Gastrocnemius medialis (tissue), 4 donors: Measurements from ENCODE around the gene GPR152.

ENCODE experiments used
- CTCF ChIP-seq, 5 experiments: fragments of 450-650 bp in 3 of 5; fragments of 200-600 bp in 2 of 5; sonication (generic) in 2 of 5; IDR thresholded peaks in 4 of 5; conservative IDR thresholded peaks in 1 of 5; 1 replicate in 4 of 5; 2 replicates in 1 of 5; pipeline ENCODE4 v1.5.1; 2016 to 2019; ENCODE audit warnings: antibody characterized with exemption in 5 of 5, mild to moderate bottlenecking in 3 of 5, moderate library complexity in 3 of 5
- POLR2A ChIP-seq, 2 donors: fragments of 450-650 bp; IDR thresholded peaks; one replicate each; pipeline ENCODE4 v1.6.1; 2017; ENCODE audit warnings: antibody characterized with exemption in 2 of 2, mild to moderate bottlenecking in 2 of 2, moderate library complexity in 2 of 2

- TF ChIP-seq CTCF (IDR thresholded peaks at IDR 0.05 in 4 of 5, conservative IDR thresholded peaks at IDR 0.05 in 1 of 5): no peak
- TF ChIP-seq POLR2A (IDR thresholded peaks at IDR 0.05): no peak
Observed at GRCh38 chr11:67451658-67451976, 912 bp downstream of the GPR152 start.
